Suppressor macrophage (primary cell): Measurements from ENCODE around the gene NTSR1.

ENCODE experiments used
- DNase-seq, 4 experiments: peaks; one replicate each; pipeline ENCODE4 v3.0.0-alpha.2; 2020 to 2022

NTSR1 gene

DNA sequence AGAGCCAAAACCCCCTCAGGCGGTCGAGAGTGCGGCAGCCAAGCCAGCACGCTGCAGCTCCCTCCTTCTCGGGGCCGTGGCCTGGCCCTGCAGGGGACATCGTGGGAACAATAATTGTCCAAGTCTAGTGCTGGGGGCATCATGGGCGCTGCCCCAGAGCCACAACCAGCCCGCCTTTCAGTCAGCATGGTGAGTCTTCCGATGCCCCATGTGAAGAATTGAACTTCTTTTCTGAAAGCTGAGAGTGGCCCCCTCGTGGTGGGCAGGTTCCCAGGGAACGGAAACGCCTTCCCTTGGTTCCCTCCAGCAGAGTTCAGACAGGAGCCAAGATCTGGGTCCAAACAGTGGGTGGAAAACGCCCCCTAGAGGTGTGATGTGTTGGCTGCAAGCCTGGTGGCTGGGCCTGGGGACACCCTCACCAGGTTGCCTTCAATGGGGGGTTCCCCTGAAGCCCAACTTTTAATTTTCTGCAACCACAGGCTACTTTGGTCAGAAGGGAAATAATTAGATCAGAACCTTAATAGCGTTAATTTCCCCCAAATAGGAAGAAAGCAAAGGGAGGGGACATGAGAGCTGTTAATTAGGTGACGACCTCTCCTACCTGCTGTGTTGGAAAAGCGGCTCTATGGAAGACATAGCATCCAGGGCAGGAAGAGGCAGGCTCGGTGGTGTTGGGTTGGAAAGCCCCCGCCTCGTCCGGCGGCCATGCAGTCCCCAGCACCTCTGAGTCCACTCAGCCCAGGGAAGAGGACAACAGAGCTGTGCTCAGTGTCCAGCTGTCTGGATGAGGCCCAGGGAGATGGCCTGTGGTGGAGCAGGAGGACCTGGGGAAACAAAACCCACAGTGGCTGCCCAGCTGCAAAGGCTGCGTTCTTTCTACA lies 82.9 kb downstream of the NTSR1 start:
- peak; percentile 90 to 94 (median 92) for DNase-seq

DNA sequence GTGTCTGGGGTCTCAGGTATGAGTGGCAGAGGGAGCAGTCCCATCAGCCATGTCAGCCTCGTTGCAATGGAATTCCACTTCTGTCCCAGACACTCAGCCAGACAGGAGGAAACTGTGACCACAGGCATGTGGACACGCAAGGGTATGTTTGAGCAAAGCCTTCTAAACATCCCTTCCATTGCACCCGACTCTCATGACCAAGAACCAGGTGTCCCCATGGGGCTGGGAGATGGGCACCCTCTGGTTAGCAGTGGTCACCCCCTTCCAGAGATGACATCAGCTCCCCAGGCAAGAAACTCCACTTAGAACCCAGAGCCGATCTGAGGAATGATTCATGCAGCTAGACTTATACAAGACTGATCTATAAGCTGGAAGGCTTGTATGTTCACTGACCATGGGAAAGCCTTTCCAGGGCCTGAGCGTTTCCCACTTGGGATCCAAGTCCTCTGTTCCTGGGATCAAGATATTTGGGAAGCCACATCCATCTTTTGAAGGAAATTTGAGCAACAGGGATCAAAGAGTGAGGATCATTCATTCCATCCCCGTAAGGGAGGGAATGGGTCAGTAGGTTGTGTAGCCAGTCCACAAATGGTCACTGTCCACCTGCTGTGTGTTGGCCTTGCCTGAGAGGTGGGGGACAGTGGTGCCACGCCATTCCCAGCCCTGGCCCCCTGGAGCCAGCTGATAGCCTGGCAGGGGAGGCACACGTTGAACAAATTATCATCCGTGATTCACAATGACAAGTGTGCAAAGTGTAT lies 83.7 kb downstream of the NTSR1 start:
- DNase-seq = no peak

DNA sequence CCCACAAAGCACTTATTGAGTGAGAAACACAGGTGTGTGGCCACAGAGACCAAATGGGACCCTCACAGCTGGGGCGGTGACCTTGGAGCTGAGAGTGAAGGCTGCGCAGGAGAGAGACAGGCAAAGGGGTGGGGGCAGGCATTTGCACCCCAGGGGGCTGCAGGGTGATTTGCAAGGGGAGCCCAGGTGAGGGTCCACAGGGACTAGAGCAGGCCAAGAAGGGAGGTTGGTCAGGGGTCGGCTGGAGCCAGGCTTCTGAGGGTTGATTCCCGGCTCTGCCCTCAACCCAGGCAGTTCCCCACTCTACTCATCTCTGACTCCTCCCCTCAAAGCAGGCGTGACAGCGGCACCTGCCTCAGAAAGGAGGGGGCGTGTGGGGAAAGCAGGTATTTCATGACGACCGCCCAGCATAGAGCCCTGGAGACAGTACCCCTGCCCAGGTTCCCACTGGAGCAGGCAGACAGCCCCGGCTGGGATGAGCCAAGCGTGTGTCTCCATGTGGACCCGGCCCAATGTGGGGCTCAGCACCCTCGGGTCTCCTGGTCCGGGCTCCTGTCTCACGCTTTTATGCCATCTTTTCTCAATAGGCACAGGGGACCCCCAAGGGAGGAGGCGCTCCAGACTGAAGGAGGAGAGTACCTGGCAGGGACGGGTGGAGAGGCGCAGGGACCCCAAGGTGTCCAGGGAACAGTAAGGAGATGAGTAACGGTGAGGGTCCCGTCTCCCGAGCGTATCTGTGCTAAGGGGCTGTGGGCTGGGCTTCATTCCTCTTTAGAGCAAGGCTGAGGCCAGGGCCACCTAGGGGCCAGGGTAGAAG lies 84.5 kb downstream of the NTSR1 start:
- DNase-seq = no peak

DNA sequence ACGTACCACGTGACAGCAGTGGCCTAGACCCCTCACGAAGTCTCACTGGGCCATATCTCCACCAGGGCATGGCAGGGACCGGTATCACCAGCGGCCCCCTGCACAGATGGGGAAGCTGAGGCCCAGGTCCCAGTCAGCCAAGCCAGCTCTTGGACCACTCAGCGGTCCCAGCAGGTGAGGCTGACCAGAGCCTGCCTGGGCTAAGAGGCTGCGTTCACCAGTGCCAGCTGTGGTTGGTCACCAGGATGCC lies 85.0 kb downstream of the NTSR1 start:
- DNase-seq = no peak

DNA sequence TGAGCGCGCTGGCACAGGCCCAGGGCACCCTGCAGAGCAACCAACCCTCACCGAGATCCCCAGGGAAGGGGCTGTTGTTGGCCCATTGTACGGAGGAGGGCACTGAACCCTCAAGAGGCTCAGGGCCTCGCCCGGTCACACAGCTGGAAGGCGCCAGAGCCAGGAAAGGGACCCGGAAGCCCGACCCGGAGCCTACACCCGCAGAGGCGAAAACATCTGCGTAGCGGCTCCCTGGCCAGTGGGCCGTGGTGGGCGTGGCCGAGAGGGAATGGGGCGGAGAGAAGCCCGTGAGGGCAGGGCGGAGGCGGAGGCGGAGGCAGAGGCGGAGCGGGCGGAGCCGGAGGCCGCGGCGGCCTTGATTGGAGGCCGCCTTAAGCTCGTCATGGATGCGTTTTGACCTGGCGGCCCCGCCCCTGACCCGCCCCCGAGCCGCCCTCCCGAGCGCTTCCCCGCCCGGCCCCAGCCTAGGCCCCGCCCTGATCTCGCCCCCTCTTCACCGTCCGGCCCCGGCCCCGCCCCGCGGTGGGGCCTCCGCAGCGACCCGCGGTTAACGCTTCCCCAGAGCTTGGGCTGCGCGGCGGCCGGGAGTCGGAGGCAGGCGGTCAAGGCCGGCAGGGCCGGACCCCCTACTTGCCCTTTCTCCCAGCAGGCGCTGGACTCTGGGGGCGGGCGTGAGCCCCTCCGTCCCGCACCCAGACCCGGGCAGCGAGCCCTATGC lies 85.5 kb downstream of the NTSR1 start:
- peak; percentile 97 to 100 (median 98) for DNase-seq

DNA sequence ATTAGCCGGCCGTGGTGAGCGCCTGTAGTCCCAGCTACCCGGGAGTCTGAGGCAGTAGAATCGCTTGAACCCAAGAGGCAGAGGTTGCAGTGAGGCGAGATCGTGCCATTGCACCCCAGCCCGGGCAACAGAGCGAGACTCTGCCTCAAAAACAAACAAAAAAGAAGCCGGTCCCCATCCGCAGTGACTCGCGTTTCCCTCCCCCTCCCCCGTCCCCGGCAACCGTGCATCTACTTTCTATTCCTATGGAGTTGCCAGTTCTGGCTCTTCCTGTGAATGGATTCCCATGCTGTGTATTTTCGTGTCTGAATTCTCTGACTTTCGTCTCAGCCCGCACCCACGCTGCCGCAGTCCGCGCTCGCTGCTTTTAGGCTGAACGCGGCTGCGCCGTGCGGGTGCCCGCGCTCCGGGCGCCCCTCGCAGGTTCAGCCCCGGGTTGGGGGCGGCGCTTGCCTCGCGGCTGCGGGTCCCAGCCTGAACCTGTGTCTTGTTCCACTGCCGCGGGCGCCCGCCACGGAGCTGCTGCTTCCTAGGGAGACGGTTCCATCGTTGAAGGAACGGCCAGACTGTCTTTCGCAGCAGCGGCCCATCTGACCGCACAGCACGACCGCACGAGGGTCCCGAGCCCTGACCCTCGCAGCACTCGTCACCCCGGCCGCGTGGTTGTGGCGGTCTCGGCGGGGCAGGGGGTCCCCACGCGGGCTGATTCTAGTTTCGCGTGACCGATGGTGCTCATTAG lies 86.6 kb downstream of the NTSR1 start:
- peak; percentile 21 to 72 (median 53) for DNase-seq

DNA sequence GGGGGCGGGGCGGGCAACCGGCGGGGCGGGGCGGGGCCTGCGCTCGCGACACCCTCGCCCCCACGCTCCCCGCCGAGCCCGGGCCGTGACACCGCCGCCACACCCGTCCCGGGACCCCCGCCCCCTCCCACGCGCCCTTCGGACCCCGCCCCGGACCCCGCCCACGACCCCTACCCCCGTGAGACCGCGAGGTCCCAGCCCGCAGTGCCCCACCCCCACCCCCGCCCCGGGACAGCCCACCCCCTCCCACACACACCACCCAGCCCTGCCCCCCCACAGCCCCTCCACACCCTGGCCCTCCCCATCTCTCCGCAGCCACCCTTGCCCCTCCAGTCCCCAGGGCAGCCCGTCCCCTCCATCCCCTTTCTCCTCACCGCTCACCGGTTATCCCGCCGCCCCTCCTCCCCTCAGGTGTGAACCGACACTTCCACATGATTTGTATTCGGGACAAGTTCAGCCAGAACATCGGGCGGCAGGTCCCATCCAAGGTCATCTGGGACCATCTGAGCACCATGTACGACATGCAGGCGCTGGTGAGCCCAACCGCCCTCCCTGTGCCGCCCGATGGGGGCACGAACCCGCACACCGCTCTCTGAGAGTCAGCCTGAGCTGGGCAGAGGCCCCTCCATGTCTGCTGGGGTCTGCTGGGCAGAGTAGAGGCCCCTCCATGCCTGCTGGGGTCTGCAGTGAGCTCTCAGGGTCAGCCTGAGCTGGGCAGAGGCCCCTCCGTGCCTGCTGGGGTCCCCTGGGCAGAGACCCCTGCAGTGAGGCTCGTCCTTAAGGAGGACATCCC lies 88.3 kb downstream of the NTSR1 start:
- DNase-seq = no peak

DNA sequence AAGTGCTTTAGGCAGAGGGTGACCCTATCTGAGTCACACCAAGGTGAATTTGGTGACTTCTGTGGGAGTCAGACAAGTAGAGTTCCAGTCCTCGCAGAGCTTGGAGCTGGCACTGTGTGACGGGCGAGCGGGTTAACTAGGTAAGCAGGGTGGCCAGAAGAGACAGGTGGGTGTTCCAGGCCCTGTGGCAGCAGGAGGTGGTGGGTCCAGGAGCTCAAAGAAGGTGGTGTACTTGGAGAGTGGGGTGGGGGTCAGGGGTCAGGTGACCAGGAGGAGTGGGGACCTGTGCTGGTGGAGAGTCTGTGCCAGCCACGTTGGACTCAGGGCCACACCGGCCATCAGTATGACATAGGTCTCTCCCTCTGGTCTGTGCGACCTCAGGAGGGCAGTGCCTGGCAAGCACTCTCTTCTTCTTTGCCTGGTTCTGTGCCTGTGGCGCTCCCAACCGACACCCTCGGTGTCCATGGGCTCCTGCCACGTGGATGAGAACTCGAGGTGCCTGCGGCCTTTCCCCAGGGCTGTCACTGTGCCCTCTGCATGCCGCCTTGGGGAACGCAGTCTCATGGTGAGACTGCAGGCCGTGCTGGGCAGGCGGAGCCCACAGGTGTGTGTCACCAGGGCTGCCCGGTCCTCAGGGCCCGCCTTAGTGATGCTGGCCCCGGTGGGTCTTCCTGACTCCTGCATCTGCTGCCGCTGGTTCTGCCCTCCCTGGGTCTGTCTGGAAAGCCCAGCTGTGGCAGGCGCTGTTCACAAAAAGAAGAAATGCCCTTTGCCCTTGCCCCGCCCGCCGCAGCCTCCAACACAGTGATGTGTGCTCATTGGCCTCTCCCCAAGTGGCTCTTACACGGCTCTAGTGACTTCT lies 89.3 kb downstream of the NTSR1 start:
- no peak for DNase-seq

DNA sequence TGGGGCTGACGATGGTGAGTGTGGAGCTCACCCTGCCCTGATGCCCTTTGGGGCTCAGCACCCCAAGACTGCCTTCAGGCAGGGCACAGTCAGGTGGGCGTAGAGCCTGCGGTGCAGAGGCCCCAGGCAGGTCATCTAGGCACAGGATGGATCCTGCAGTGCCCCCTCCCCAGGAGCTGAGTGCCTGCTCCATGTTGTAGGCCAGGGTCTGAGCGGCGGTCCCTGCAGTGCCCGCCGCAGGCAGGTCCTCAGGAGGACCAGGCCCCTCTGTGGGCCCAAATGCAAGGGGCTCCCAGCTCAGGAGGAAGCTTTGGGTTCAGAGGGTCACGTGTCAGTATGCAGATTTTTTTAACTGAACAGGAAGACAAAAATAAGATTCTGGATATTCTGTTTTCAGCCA lies 90.4 kb downstream of the NTSR1 start:
- DNase-seq = no peak

DNA sequence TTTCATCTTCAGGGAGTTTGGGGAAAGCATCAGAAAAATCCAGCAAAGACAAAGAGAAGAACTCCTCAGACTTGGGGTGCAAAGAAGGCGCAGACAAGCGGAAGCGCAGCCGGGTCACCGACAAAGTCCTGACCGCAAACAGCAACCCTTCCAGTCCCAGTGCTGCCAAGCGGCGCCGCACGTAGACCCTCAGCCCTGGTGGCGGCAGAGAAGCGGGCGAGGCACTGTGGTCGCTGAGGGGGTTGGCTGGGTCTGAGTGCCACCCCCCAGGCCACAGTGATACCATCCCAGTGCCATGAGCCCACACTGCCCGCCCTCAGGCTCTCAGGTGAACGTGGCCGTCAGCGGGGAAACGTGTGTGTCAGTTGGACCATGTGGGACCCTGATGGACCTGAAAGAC lies 90.8 kb downstream of the NTSR1 start:
- no peak for DNase-seq

DNA sequence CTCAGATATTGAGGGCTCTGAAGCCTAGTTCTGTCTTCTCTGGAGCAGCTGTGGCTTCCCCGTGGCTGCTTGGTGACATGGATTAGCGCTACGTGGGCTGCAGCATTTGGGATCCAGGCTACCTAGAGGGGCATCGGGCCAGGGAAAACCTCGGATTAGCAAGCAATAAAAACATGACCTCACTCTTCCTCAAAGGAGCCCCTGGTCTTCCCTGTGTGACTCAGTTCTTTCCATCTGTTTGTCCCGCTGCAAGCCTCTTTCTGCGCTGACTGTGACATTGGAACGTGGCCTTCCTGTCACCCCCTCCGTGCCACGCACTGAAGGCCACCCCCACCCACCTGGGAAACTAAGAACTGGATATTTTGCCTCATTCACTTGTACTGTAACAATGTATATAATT lies 91.2 kb downstream of the NTSR1 start:
- no peak for DNase-seq

DNA sequence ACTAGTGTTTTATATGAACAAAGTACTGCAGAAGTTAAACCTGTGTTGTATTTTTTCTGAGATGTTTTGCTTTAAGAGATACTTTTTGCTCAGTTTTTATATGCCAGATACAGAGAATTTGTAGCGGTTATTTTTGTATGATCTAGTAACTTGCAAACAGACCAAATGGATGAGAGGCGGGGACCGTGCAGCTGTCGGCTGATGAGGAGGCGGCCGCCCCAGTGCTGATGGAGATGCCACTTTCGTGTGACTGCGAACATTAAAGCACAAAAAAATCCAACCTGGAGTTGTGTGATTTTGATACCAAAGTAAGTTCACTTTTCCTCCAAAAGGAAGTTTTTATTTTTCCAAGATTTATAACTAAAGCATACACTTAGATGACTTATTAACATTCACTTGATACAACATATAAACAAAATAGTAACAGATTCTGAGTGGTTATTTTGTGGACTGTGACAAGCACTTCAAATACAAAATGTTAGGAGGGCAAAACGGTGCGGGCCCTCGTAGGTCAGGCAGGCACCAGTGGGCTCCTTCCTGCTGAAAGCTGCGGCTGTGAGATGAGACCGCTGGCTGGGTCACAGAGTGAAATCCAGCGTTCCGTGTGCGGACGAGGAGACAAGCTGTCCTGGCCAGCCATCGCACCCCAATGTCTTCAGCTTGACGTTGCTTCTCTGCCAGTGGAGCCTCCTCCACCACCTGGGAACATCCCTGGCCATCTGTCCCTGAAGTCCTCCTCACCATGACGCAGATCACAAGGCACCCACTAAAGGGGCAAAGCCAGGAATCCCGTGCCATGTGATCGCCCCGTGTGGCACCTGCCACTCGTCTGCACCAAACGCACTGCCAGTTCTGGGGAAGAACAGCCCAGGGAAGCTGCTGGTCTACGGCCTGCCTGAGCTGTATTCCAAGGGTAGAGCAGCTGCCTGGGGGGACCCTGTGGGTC lies 92.0 kb downstream of the NTSR1 start:
- no peak for DNase-seq

DNA sequence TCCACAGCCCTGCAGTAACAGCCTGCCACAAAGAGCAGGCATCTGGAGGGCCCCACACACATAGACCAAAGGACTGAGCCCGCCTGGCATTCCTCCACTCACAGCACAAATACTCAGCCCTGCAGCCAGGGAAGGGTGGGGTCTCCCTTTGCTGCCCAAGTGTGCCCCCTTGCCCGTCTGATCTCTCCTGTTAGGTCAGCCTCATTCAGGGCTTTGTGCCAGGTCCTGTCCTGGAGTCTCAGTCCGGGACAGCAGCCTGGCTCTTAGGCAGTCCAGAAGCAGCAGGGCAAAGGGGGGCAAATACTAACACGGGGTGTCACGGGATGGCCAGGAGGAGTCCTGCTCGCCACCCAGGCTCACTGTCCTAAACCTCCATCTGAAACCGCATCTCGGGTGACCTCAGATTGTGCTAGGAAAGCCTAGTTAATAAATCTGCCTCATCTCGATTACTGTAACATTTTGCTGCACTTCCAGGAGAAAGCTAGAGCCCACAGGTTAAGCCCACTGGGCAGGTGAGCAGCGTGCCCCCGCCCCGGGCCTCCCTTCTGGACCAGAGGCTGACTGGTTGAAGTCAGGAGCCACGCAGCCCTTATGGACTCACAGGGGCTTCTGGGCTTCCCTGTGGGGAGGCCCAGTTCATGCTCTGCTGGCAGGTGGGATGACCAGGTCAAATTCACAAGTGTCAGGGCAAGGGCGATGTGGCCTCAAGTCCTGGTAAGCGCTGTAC lies 92.8 kb downstream of the NTSR1 start:
- no peak for DNase-seq

DNA sequence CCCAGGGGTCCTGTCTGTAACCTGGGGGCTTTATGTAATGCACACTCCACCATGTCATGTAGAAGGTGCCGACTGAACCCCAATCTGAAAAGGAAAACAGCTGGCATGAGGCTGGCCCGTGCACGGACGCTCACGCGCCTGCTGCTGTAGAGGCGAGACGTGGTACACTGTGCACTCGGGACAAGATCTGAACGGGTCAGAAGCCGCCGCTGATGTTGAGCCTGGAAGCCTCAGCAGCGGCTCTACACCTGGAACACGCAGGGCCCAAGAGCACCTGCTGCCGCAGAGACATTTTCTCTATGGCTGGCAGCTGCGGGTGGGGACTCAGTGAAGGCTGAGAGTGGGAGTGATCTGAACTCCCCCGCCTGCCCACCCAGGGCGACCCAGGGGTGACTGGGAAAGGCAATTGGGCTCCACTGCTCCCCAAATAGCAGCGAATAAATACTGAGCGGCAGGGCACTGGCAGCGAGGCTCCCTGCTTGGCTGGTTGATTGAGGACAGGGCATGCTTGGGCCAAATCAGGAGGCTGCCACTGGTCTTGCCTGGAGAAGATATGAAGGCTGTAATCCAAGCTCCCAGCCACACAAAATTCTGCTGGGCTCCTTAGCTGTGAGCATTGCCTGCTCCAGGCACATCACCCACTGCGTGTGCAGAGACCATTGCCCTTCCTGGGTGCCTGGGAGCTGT lies 93.5 kb downstream of the NTSR1 start:
- DNase-seq = no peak

DNA sequence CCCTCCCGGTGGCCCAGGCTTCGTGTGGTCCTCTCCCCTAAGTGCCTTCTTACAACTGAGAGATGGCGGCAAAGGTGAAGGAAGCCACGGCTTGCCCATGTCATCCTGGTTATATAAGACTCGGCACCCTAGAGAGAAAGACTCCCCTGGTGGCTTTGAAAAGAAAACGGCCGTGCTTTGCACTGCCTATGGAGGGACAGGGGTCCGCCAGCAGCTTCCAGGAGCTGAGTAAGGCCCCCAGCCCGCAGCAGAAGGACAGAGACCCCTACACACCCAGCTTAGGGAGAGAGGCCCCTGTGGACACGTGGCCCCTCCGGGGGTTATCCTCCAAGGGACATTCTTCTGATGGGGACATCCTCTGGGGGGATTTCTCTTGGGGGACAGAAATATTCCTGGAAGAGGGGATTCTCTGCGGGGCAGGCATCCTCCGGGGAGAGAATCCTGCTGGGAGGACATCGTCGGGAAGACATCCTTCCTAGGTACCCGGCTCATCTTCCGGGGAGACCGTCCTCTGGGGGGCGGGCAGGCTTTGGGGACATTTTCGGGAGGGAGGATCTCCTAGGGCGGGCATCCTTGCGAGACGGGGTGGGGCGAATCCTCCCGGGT lies 95.5 kb downstream of the NTSR1 start:
- DNase-seq = no peak

DNA sequence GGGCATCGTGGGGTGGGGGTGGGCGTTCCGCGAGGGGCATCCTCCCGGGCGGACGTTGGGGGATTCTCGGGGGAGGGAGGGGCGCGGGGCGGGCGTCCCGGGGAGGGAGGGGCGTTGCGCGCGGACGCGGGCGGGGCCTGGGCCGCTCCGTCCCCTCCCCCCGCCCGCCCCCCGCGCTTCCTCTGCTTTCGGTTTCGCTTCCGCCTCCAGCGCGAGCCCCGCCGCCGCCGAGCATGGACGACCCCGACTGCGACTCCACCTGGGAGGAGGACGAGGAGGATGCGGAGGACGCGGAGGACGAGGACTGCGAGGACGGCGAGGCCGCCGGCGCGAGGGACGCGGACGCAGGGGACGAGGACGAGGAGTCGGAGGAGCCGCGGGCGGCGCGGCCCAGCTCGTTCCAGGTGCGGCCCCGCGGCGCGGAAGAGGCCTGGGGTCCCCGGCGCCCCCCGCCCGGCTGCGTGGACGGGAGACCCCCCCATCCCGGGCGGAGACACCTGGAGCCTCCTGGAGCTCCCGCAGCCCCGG lies 96.1 kb downstream of the NTSR1 start, which contains the start of gene OGFR:
Gene OGFR, plus strand, starts transcription at position 209 of the 528 bp plus-strand sequence. Its CDS starts 25 bp downstream, at position 234.
- DNase-seq = peak; percentile 44 to 85 (median 68)
